HFF-Myc (cell line): ENCODE data around the gene PRXL2B.

Experiments
- DNase-seq: peaks from one replicate; pipeline ENCODE4 v3.0.0-alpha.2; 2011; ENCODE audit warnings: low read depth; ENCODE audit errors: extremely low read depth
- H3K4me3 ChIP-seq: replicated peaks from 2 replicates; pipeline ENCODE4 v1.5.1; 2011; ENCODE audit warnings: low read depth, mild to moderate bottlenecking, control low read depth, low read length
- TF ChIP-seq, protein P1 (sequence below): IDR thresholded peaks from 2 replicates; pipeline ENCODE4 v1.5.1; 2012; ENCODE audit warnings: mild to moderate bottlenecking, low read depth, low read length, control low read depth; ENCODE audit errors: missing control alignments

Gene PRXL2B

DNA sequence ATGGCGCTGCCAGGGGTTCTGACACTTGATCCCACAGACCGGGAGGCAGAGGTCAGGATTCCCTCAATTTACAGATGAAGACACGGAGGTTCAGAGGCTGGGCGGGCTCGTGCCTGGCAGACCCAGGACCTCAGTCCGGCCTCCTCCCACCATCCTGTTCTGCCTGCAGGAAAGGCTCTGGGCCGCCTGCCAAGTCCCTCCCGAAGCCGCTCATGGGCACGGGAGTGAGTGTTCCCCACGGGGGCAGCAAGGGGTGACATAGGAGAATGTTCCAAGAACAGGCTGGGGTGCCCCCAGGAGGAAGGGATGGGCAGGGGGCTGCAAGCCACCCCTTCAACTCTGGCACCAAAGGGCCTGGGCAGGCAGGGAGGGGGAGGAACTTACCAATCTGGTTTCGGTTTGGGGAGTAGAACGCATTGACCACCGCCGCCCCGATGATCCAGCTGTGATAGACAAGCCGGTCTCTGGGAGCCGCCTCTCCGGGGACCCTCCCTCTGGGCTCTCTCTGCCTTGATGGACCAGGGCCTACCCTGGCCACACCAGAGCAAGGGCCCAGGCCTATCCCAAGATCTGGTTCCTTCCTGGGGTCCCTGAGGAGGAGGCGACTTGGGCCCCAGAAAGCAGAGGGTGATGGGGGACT is 7.5 kb downstream of the PRXL2B start:
- DNase-seq: no peak
- TF ChIP-seq, protein P1, sequence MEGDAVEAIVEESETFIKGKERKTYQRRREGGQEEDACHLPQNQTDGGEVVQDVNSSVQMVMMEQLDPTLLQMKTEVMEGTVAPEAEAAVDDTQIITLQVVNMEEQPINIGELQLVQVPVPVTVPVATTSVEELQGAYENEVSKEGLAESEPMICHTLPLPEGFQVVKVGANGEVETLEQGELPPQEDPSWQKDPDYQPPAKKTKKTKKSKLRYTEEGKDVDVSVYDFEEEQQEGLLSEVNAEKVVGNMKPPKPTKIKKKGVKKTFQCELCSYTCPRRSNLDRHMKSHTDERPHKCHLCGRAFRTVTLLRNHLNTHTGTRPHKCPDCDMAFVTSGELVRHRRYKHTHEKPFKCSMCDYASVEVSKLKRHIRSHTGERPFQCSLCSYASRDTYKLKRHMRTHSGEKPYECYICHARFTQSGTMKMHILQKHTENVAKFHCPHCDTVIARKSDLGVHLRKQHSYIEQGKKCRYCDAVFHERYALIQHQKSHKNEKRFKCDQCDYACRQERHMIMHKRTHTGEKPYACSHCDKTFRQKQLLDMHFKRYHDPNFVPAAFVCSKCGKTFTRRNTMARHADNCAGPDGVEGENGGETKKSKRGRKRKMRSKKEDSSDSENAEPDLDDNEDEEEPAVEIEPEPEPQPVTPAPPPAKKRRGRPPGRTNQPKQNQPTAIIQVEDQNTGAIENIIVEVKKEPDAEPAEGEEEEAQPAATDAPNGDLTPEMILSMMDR: no peak
- H3K4me3 ChIP-seq: no peak overlapping the region

DNA sequence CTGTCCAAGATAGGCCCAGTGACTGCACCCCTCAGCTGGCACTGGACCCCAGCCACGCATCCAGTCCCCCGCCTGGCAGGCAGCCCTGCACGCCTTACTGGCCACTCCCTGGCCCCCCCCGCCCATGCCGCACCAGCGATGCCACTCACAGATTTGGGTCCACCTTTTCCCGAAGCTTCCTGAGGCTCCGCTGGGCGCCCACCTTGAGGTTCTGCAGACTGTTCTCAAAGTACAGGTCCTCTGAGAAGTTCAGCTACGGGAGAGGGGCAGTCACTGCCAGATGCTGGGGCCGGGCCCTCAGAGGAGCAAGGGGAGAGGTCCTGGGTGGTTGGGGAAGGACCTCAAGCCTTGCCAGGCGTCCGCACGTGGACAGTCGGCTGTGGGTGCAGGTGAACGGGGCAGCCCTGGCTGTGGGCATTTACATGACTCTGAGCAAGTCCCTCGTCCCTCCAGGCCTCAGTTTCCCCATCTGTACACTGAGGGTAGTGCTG is 8.1 kb downstream of the PRXL2B start:
- H3K4me3 ChIP-seq: no peak overlapping the region
- no peak for DNase-seq
- TF ChIP-seq, protein P1: no peak

DNA sequence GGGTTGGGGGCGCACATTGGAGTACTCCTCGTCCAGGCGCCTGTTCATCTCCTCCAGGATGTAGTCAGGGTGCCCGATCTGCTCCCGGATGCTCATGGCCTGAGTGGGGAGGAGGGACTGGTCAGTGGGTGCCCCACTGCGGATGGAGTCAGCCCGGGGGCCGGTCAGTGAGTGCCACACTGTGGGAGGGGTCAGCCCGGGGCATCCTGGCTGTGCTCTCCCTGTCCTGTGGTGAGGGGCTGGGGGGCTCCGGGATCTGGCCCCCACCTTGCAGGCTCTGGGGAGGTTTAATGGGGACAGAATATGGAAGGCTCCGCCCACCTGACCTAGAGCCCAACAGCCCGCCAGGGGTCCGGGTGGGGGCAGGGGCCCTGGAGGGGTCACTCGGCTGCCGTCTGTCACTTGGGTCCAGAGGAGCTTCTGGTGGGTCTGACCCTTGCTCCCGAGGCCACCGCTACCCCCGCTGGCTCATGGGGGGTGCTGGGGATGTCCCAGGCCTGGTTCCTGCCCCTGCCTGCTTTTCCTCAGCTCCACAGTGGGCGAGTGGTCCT is 8.8 kb downstream of the PRXL2B start:
- no peak overlapping the region for H3K4me3 ChIP-seq
- TF ChIP-seq, protein P1: no peak
- no peak for DNase-seq

DNA sequence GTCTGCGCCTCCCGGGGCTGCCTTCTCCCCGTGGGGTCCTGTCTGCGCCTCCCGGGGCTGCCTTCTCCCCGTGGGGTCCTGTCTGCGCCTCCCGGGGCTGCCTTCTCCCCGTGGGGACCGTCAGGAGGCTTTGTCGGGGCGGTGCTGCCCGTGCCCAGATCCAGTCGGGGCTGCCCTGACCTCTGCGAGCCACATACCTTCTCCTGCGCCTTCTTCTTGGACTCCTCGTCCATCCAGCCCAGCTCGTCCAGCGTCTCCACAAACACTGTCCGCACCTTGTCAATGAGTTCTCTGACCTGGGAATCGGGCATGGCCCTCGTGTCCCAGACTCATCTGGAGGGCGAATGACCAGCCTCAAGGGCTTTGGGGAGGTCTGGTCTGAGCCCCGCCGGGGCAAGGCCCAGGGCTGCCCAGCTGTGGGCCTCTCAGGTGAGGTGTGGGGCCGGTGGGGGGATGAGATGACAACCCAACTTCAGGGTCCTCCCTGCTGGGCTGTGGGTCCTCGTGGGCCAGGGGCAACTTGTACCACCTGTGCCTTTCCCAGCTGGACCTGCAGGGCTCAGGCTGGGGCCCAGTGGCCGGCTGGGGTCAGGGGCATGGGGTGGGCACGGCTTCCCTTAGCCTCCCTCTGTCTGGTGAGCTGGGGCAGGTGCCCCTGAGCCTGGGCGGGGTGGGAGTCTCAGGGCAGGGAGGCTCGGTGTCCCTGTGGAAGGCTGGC is 9.4 kb downstream of the PRXL2B start:
- TF ChIP-seq, protein P1: no peak
- no peak for DNase-seq
- no peak overlapping the region for H3K4me3 ChIP-seq

DNA sequence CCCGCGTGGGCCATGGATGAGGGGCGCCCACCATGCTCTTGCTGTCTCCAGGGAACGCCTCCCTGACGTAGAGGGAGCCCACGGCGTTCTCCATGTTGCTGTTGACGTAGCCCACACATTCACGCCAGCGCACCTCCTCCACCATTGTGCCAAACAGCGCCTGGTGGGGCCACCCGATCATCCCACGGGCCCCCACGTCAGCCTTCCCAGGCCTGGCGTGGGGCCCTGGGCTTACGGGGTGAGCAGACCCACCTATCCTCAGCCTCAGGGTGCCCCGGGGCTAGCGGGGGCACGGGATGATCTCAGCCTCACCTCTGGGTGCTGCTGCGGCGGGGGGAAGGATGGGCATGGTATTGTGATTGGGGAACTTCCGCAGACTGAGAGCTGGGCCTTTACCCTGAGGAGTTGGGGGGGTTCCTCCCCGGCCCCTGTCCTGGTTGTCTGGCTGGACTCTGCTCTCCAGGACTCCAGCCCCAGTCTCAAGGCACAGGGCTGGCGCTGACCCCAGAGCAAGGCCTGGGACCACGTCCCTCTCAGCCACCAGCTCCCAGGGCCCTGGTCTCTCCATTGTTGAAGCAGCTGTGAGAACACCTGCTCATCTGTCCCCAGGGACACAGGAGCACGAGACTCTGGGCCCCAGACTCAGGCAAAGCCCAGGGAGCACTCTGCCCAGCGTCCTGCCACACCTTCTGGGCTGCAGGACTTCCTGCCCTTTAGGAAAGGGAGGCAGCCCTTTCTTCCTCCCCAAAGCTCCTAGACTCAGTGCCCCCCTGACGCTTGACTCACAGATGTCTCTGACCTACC is 10.2 kb downstream of the PRXL2B start:
- TF ChIP-seq, protein P1: no peak
- no peak overlapping the region for H3K4me3 ChIP-seq
- DNase-seq: no peak

DNA sequence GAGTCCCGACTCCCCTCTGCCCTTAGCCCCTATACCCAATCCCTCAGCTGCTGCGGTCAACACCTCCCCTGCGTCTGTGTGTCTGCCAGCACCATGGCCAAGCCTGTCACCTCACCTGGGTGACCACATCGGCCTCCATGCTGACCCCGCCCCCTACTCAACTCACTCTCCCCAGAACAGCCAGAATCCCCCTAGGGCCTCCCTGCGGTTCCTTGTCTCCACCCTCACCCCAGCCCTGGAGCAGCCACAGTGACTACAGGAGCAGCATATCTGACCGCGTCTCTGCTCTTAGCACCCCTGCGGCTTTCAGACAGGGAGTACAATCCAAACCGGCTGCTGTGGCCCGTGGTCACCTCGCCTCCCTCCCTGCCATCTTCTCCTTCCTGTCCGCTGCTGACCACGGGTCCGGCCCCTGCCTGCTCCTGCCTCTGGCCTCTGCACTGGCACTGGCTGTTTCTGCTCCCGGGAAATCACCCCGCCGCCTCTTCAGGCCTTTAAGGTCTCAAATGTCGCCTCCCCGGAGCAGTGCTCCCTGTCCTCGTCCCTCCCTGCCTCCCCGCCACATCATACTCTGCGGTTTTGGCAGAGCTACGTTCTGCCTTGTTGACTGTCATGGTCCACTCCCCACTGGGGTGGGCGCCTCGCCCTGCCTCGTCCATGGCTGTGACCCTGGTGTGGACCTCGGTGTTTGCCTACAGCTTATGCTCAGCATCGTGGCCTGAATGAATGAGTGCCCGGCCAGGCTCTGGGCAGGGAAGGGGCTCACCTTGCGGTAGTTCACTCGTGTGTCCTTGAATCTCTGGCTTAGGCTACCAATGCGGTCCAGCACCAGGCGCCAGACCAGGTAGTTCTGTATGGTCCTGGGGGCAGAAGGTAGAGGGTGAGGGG is 11.1 kb downstream of the PRXL2B start:
- TF ChIP-seq, protein P1: no peak
- H3K4me3 ChIP-seq: no peak overlapping the region
- no peak for DNase-seq
